Measurements from ENCODE around the gene TRIM54.

- no peak for TF ChIP-seq POLR2A (IDR thresholded peaks at IDR 0.05)
- TF ChIP-seq, protein P1, sequence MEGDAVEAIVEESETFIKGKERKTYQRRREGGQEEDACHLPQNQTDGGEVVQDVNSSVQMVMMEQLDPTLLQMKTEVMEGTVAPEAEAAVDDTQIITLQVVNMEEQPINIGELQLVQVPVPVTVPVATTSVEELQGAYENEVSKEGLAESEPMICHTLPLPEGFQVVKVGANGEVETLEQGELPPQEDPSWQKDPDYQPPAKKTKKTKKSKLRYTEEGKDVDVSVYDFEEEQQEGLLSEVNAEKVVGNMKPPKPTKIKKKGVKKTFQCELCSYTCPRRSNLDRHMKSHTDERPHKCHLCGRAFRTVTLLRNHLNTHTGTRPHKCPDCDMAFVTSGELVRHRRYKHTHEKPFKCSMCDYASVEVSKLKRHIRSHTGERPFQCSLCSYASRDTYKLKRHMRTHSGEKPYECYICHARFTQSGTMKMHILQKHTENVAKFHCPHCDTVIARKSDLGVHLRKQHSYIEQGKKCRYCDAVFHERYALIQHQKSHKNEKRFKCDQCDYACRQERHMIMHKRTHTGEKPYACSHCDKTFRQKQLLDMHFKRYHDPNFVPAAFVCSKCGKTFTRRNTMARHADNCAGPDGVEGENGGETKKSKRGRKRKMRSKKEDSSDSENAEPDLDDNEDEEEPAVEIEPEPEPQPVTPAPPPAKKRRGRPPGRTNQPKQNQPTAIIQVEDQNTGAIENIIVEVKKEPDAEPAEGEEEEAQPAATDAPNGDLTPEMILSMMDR (IDR thresholded peaks at IDR 0.05): no peak
These were observed 36.6 kb upstream of the TRIM54 start for GRCh38 chr2:27245626-27246025.

Measured in adrenal gland (tissue), 5 donors.